ENCODE data around the gene EVC2.

EVC2 gene

DNA sequence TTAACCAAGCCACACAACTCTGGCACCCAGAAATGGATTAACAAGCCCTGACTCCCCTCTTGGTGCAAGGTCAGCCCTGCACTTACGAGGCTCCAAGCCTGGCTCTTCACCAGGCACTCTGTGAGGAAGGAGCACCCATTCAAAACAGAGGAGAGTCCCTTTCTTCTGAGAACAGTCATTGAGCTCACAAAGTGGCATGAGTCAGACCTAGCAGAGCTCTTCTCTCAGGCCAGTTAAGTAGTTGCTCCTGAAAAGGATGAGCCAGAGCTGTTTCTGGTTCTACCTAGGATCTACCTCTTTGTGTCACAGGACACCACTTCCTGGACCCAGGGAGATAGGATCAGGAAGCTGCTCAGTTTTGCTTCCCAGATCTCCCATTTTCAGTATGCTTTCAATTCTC, 48.2 kb downstream of the EVC2 start:
- DNase-seq = no peak

GRCh38 chr4:5658974-5659373, 49.4 kb downstream of the EVC2 start:
- no peak for DNase-seq

DNA sequence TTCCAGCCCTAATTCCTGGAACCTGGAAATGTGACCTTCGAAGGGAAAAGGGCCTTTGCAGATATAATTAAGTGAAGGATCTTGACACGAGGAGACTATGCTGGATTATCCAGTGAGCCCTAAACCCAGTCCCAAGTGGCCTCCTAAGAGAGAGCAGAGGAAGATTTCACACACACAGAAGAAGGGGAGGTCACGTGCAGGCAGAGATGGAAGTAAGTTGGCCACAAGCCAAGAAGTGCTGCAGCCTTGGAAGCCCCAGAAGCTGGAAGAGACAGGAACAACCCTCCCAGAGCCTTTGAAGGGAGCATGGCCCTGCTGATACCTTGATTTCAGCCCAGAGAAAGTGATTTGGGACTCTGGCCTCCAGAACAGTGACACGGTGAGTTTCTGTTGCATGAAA, 51.9 kb downstream of the EVC2 start:
- no peak for DNase-seq

- no peak for DNase-seq
Measured at GRCh38 chr4:5654791-5655190, 53.6 kb downstream of the EVC2 start.

- DNase-seq = no peak
Measured at GRCh38 chr4:5651089-5651488, 57.3 kb downstream of the EVC2 start.

DNA sequence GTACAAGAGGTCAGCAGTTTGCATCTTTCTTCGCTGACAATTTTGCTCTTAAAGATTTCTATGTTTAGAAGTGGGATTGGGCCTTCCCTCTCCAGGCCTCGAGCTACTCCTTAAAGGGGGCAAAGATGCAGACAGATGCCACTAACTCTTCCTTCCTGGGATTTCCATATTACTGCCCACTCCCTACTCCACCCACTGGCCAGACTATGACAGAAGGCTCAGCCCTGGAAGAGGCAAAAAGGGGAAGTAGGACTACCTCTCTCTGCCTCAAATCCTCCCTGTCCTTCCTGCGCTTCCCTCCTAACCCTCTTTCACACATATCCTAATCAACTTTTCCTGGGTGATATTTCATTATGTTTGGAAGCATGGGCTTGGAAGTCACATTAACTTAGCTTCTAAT, 58.3 kb downstream of the EVC2 start:
- no peak for DNase-seq

- no peak for DNase-seq
Measured at GRCh38 chr4:5647351-5647750, 61.0 kb downstream of the EVC2 start.

- DNase-seq = no peak
Measured at GRCh38 chr4:5640096-5640495, 68.3 kb downstream of the EVC2 start.

- no peak for DNase-seq
Measured at GRCh38 chr4:5639556-5639955, 68.8 kb downstream of the EVC2 start.

DNA sequence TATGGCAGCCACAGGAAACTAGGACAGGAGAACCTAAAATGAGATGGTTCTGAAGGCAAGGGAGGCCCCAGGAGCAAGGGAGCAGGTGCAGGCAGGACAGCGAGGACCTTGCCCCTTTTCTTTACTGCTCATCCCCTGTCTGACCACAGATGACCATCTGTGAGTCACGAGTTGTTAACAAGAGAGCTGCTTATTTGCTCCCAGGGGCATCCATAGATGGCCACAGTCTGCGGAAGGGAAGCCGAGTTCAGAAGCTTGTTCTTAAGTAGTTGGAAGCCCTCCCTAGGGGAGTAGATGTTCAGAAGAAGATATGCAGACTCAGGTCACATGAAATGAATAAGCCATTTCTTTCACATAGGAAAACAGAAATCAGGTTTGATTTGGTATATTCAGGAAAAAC, 69.4 kb downstream of the EVC2 start:
- DNase-seq = no peak

GRCh38 chr4:5638316-5638715, 70.0 kb downstream of the EVC2 start:
- DNase-seq = no peak

- no peak for DNase-seq
Measured at GRCh38 chr4:5636766-5637670, 71.3 kb downstream of the EVC2 start.

- no peak for DNase-seq
Measured at GRCh38 chr4:5635826-5636195, 72.5 kb downstream of the EVC2 start.

DNA sequence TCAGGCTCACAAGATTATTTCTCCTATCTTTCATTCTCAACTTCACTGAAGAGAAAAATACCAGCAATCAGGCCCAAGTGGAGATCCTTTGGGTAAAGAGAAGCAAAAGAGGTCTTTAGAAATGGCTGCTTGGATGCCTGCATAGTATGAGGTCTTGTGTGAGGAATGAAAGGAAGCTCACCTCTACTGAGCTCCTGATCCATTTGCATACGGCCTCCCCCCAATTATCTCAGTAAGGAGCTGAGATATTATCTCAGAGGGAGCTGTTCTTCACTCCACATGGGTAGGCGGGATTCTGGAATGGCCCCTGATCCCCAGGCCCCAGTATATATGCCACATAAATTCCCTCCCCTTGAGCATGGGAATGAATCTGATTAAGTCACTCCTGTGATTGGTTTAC, 75.8 kb downstream of the EVC2 start:
- DNase-seq = no peak

- DNase-seq = no peak
Measured at GRCh38 chr4:5632066-5632440, 76.3 kb downstream of the EVC2 start.

GRCh38 chr4:5631352-5632065, 76.8 kb downstream of the EVC2 start:
- DNase-seq = no peak

DNA sequence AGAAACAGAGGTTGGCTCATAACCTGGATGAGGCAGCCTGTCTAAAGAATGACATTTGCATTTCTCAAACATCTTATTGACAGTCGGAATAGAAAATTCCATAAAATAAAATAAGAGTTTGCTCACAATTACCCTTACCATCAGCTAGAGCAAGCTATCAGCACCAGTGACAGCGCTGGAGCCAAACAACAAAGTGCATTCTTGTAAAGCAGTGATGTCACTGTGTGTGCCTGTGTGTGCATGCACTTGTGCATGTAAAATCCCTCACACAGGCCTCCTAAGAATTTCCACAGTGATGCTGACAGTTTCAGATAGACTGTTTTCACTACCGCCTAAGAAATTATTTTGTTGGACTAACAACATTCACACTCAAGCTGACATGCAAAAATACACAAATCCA, 77.6 kb downstream of the EVC2 start:
- no peak for DNase-seq

DNA sequence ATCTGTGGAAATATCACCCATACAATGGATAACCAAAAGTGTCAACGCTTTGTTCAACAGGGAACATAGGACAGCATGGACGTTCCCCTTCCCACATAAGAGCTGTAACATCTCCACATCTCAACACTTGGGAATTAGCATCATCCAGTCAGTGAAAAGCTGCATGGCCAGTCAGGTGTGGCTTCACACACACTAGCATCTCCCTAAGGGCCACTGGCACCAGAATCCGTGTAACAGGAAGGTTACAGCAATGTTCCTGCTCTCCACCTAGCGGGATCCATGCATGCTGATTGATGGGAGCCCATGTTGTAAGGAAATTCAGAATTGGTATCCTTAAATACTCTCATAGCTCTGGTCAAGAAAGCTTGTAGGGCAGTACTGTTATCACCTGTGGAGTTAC, 78.8 kb downstream of the EVC2 start:
- no peak for DNase-seq

GRCh38 chr4:5626913-5627312, 81.4 kb downstream of the EVC2 start:
- DNase-seq = no peak

DNA sequence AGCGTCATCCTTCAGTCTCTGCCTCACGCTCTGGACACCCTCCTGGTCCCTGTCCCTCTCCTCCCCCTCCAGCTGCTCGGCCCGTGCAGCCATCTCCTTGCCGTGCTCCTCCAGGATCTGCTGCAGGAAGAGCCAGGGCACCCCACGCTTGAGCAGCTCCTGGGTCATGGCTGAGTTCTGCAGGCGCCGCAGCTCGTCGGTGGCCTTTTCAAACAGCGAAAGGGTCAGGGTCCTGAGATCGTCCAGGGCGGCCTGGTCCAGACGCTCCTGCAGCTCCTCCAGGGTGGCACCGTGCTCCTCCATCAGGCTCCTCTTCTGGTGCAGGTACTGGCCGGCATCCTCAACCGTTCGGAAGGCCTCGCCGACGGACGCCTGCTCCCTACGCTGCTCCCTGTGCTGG, 85.8 kb downstream of the EVC2 start:
- no peak for DNase-seq

GRCh38 chr4:5619913-5620625, 88.3 kb downstream of the EVC2 start:
- DNase-seq = no peak

GRCh38 chr4:5618051-5618960, 90.1 kb downstream of the EVC2 start:
- DNase-seq = no peak

Data from NCI-H1092 (cell line).